GM19467 (cell line): ENCODE results near the gene ANKRD66.
"Not testable (repeated sequence)": the region's sequence is repeated elsewhere in the genome, so short reads cannot be mapped to it uniquely, and the experiment has no call there.

Experiments used
- ATAC-seq: cut with Tn5 transposase; IDR thresholded peaks from one replicate; pipeline ENCODE4 v1.9.1; 2021; ENCODE audit warnings: mild to moderate bottlenecking, moderate library complexity; ENCODE audit not compliant: unreplicated experiment

ANKRD66 gene

GRCh38 chr6:46751658-46752057 lies 4.9 kb downstream of the ANKRD66 start:
- no peak for ATAC-seq

- ATAC-seq: no peak
These were observed 9.1 kb downstream of the ANKRD66 start for GRCh38 chr6:46755865-46756264.

GRCh38 chr6:46756469-46757213 lies 9.9 kb downstream of the ANKRD66 start:
- ATAC-seq: no peak

- no peak for ATAC-seq
These were observed 10.5 kb downstream of the ANKRD66 start for GRCh38 chr6:46757214-46757596.

GRCh38 chr6:46758960-46759753 lies 12.4 kb downstream of the ANKRD66 start:
- ATAC-seq: no peak

GRCh38 chr6:46760925-46761324 lies 14.2 kb downstream of the ANKRD66 start:
- no peak for ATAC-seq

- no peak for ATAC-seq
These were observed 16.7 kb downstream of the ANKRD66 start for GRCh38 chr6:46763466-46763865.

GRCh38 chr6:46764280-46764679 lies 17.5 kb downstream of the ANKRD66 start:
- not testable (repeated sequence) for ATAC-seq

- ATAC-seq: no peak
These were observed 18.2 kb downstream of the ANKRD66 start for GRCh38 chr6:46764961-46765360.

GRCh38 chr6:46772016-46772415 lies 25.3 kb downstream of the ANKRD66 start:
- no peak for ATAC-seq

- ATAC-seq: no peak
These were observed 26.0 kb downstream of the ANKRD66 start for GRCh38 chr6:46772762-46773161.

GRCh38 chr6:46773201-46773855 lies 26.6 kb downstream of the ANKRD66 start:
- no peak for ATAC-seq

GRCh38 chr6:46774736-46775135 lies 28.0 kb downstream of the ANKRD66 start:
- not testable (repeated sequence) for ATAC-seq

GRCh38 chr6:46776070-46776712 lies 29.5 kb downstream of the ANKRD66 start:
- no peak for ATAC-seq

GRCh38 chr6:46777476-46778346 lies 31.0 kb downstream of the ANKRD66 start:
- ATAC-seq: no peak

GRCh38 chr6:46781478-46782378 lies 35.0 kb downstream of the ANKRD66 start:
- ATAC-seq: no peak

- ATAC-seq: no peak
These were observed 37.8 kb downstream of the ANKRD66 start for GRCh38 chr6:46784535-46784934.

- no peak for ATAC-seq
These were observed 41.3 kb downstream of the ANKRD66 start for GRCh38 chr6:46787871-46788540.

- no peak for ATAC-seq
These were observed 42.1 kb downstream of the ANKRD66 start for GRCh38 chr6:46788791-46789190.
